ENCODE measurements around the gene BTNL8.

DNA sequence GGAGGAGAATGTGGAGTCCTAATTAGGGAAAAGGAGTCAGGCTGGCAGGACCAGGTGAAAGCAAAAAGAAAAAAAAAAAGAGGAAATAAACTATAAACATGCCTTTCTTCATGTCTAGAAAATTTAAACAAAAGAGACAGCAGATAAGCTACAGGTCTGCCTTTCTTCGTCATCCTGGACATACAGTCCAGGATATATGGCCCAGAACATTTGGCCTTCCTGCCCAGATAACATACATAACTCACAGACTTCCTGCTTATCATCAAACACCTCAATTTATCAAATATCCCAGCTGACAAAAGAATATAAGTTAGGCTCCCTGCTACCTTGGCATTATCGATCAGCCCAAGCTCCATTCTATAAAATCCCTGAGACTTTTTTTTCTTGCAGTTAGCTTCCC lies 11.2 kb downstream of the BTNL8 start:
- TF ChIP-seq POLR2A (IDR thresholded peaks at IDR 0.05) = no peak
- TF ChIP-seq, protein P1, sequence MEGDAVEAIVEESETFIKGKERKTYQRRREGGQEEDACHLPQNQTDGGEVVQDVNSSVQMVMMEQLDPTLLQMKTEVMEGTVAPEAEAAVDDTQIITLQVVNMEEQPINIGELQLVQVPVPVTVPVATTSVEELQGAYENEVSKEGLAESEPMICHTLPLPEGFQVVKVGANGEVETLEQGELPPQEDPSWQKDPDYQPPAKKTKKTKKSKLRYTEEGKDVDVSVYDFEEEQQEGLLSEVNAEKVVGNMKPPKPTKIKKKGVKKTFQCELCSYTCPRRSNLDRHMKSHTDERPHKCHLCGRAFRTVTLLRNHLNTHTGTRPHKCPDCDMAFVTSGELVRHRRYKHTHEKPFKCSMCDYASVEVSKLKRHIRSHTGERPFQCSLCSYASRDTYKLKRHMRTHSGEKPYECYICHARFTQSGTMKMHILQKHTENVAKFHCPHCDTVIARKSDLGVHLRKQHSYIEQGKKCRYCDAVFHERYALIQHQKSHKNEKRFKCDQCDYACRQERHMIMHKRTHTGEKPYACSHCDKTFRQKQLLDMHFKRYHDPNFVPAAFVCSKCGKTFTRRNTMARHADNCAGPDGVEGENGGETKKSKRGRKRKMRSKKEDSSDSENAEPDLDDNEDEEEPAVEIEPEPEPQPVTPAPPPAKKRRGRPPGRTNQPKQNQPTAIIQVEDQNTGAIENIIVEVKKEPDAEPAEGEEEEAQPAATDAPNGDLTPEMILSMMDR (IDR thresholded peaks at IDR 0.05) = no peak
